Uterus (tissue), 2 donors: ENCODE data around the gene ACTL9.

Experiments used
- POLR2A ChIP-seq, 2 donors: fragments of 450-650 bp; IDR thresholded peaks; one replicate each; pipeline ENCODE4 v1.6.1; 2016; ENCODE audit warnings: antibody characterized with exemption in 2 of 2, mild to moderate bottlenecking in 1 of 2, moderate library complexity in 1 of 2
- TF ChIP-seq, protein P1 (sequence below), 4 experiments: fragments of 200-600 bp in 2 of 4; fragments of 450-650 bp in 2 of 4; sonication (generic) in 2 of 4; IDR thresholded peaks; one replicate each; pipeline ENCODE4 v1.5.1; 2016 to 2019; ENCODE audit warnings: antibody characterized with exemption in 4 of 4, mild to moderate bottlenecking in 2 of 4, moderate library complexity in 1 of 4

DNA sequence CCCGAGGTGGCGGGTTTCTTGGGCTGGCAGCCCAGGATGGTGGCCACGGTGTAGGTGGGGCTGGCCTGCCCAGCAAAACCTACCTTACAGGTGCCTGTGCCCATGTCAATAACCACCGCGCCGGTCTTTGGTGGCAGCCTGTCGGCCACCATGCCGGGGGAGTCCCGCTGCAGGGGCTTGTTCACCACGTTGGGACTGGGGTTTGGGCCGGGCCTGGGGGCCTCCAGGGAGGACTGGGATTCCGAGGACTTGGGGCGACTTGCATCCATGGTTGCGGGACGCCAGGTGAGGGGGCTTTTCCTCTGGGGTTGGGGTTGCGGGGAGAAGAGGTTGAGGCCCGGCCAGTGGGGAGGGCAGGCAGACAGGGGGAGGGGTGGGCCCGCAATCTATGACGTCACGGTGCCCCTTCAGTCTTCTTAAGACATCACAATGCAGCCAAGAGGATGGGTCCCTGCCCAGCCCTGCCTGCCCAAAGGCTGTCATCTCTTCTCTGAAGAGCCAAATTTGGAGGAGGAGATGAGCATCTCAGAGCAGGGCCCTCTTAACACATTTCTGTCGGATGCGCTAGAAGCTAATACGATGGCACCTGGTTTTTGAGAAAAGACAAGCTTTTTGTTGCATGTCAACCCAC is at the start of gene ACTL9:
- no peak for TF ChIP-seq POLR2A (IDR thresholded peaks at IDR 0.05)
- TF ChIP-seq, protein P1, sequence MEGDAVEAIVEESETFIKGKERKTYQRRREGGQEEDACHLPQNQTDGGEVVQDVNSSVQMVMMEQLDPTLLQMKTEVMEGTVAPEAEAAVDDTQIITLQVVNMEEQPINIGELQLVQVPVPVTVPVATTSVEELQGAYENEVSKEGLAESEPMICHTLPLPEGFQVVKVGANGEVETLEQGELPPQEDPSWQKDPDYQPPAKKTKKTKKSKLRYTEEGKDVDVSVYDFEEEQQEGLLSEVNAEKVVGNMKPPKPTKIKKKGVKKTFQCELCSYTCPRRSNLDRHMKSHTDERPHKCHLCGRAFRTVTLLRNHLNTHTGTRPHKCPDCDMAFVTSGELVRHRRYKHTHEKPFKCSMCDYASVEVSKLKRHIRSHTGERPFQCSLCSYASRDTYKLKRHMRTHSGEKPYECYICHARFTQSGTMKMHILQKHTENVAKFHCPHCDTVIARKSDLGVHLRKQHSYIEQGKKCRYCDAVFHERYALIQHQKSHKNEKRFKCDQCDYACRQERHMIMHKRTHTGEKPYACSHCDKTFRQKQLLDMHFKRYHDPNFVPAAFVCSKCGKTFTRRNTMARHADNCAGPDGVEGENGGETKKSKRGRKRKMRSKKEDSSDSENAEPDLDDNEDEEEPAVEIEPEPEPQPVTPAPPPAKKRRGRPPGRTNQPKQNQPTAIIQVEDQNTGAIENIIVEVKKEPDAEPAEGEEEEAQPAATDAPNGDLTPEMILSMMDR (IDR thresholded peaks at IDR 0.05): no peak
